UCSD-AML1 (cell line): ENCODE measurements around the gene KAT2B.
"Not testable (repeated sequence)": the region's sequence is repeated elsewhere in the genome, so short reads cannot be mapped to it uniquely, and the experiment has no call there.

ENCODE experiments used
- DNase-seq: peaks from one replicate; lab custom pipeline; 2025; ENCODE audit not compliant: unreplicated experiment; lab: John Stamatoyannopoulos, UW

KAT2B gene

GRCh38 chr3:20039765-20040547, at the start of gene KAT2B:
KAT2B (plus strand) TSS chr3:20040446; CDS start chr3:20040478, 32 bp downstream.
- DNase-seq = peak; percentile 88

DNA sequence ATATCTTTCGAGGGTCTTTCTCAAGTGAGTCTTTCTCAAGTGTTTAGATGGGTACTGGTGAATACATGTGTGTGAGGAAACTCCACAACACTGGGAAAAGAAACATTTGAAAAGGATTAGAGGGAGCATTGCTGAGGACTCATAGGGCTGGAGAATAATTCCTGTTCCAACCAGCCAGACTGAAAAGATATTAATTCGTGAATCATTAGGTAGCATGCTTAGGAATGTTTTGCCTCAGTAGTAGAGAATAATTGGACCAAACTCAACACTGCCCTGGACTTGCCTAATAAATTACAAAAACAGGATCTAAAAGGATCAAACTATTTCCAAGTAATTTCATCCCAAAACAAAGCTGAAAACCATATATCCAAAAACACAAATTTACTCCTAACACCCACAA, 45.5 kb upstream of the KAT2B start:
- no peak for DNase-seq

- no peak for DNase-seq
These were observed 42.7 kb upstream of the KAT2B start for GRCh38 chr3:19997502-19997901.

DNA sequence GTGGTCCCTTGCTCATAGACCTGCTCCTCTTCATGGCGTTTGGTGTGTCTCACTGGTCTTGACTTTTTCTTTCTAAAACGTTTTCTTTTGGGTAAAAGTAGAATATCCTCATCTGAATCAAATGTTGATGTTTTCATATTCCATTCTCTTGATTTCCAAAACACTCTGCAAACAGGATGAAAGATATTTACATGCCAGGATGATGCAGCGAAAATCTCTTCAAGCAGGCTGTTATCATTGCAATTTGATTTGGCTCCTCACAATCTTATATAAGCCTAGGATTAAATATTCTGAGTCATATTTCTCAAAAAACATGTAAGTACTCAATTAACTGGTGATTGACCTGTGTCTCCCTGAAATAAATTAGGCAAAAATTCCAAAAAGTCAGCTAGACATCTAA, 38.3 kb upstream of the KAT2B start:
- DNase-seq = no peak

DNA sequence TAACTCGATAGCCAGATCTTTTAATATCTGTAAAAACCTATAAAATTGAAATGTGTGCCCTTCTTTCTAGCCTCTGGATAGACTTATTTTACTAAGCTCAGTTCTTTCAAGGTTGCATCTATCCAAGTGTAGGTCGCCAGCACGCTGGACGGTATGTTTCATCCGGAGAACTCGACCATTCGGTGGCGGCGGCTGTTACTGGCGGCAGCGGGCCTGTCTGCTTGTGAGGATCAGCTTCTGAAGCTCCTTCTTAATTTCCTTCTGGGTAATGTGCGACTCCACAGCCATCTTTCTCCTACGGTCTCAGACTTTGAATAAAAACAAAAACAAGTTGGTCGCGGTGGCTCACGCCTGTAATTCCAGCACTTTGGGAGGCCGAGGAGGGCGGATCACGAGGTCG, 32.3 kb upstream of the KAT2B start:
- no peak for DNase-seq

DNA sequence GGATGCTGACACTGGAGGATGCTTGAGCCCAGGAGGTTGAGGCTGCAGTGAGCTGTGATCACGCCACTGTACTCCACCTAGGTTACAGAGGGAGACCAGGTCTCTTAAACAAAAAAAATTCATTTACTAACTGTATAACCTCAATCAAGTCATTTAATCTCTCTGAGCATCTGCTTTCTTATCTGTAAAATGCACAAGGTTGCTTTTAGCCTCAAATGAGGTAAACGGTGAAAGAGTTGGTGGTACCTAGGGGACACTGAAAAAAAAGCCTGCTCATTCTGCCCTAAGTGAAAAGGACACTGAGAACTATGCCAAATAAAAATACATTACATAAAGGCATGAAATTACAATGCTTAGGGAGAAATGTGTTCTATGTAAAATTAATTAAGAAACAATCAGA, 31.6 kb upstream of the KAT2B start:
- no peak for DNase-seq

DNA sequence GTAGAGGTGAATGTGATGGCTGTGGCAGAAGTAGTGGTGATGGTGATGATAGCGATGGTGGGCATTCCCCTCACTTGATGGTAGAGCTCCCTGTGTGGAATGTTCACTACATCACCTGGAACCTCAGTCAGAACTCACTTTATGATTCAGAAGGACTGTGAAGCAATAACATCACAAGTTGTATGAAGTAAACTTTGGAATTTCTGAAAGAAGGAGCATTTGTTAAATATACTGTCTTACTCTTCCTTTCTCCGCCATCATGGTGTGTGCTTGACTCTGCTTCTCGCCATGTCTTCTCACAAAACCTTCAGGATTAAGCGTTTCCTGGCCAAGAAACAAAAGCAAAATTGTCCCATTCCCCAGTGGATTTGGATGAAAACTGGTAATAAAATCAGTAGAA, 28.1 kb upstream of the KAT2B start, which contains the start of gene PP2D1:
TSS of gene PP2D1 (minus strand) at position 101 of the 400 bp plus-strand sequence. CDS start 192 bp downstream, outside the sequence.
- DNase-seq = no peak

GRCh38 chr3:20013396-20013795, 26.9 kb upstream of the KAT2B start:
- DNase-seq = no peak

- peak; percentile 9 for DNase-seq
These were observed 24.7 kb upstream of the KAT2B start for GRCh38 chr3:20015525-20015924.

GRCh38 chr3:20016076-20016475, 24.2 kb upstream of the KAT2B start:
- DNase-seq = not testable (repeated sequence)

DNA sequence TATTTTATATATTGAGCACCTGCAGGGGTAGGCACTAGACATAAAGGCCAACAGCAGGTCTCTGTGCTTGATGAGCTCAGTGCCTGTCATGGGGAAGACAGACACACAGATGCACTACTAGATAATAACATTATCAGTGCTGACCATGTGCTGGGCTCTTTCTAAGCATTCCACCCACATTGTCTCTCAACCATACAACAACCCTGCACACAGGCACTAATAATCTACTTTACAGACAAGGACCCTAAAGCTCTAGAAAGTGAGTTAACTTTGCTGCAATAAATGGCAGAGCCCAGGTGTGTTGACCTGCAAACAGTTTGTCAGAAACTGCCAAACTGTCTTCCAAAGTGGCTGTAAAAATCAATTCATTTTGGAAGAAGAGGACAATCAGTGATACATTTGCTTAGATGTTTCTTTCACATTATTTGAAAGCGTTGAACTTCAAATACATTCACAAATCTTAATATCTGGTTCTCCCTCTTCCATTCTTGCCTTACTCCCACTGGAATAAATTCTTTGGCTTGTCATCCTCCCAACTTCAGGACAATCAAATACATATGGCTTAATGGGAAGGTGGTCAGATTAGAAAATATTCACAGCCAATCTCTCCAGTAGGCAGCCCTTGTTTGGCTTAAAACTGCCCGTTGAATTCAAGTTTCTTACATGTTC, 17.2 kb upstream of the KAT2B start:
- no peak for DNase-seq

GRCh38 chr3:20023623-20024405, 16.4 kb upstream of the KAT2B start:
- peak; percentile 26 for DNase-seq

- no peak for DNase-seq
These were observed 13.1 kb upstream of the KAT2B start for GRCh38 chr3:20027136-20027535.

DNA sequence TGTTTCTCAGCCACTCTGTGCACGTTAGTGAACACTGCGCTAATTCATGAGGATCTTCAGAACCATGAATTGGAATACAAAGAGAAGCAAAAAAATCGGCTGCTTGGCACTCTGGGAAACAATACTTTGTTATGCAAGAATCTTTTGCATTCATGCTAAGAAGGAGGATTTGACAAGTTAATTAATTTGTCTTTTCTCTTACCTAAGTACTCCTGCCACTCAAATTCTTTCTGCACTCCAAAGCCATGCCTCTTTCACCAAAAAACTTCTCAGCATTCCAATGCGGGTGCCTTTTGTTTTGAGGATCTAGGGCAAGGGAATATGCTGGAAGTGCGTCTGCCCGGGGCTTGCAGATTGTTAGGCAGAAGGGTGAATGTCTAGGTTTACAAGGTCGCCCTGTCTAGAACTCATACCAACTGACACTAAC, 11.3 kb upstream of the KAT2B start:
- DNase-seq = no peak

DNA sequence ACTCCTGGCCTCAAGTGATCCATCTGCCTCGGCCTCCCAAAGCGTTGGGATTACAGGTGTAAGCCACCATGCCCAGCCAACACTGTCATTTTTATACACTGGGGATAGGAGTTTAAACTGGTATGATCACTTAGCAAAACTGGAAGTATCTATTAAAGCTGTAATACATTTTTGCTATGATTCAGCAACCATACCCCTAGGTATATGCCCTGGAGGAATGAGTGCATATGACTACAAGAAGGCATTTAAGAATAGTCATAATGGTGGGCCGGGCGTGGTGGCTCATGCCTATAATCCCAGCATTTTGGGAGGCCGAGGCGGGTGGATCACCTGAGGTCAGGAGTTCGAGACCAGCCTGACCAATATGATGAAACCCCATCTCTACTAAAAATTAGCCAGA, 8.3 kb upstream of the KAT2B start:
- DNase-seq = not testable (repeated sequence)

DNA sequence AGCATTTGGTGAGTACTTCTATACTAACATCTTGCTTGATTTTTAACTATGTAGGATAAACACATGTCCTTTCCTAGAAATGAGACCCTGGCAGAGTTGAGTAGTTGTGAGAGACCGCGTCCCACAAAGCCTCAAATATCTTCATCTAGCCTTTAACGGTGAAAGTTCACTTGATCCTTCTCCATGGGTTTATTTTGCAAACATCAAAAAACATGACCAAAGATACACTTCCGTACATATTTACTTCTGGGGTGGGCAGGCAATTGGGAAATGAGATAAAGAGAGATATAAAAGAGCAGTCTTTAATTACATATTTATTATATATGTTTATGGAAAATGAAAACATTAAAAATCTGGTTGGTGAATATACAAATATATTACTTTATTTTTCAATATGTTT, 5.2 kb upstream of the KAT2B start:
- DNase-seq = no peak

DNA sequence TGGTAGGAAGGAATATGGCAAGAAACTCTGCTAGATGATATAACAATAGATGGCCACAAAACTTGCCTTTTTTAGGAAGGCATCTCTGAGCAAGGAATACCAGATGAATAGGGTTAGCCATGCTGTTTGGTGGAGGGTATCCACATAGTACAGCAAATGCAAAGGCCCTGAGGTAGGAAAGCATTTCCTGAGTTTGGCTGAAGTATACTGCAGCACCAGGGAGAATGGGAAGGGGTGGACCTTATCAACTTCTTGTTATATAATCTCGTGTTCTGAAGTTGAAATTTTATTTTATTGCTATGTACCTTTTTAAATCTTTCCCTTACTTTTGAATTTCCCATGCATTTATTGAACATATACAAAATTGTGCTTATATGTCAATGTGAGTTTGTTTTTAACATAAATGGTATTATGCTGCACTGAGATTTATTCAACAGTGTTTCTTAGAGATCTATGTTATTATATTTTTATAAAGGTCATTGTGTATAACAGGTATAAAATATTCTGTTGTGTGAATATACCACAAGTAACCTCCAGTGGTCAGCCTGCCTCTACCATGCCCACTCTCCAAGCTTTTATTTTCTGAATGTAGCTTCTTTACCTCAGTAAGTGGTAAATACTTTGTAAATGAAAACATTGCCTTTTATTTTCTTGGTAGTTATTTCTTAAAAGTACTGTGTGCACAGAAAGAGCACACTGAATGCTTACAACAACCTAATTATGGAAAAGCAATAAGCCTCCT, 2.8 kb upstream of the KAT2B start:
- DNase-seq = no peak

DNA sequence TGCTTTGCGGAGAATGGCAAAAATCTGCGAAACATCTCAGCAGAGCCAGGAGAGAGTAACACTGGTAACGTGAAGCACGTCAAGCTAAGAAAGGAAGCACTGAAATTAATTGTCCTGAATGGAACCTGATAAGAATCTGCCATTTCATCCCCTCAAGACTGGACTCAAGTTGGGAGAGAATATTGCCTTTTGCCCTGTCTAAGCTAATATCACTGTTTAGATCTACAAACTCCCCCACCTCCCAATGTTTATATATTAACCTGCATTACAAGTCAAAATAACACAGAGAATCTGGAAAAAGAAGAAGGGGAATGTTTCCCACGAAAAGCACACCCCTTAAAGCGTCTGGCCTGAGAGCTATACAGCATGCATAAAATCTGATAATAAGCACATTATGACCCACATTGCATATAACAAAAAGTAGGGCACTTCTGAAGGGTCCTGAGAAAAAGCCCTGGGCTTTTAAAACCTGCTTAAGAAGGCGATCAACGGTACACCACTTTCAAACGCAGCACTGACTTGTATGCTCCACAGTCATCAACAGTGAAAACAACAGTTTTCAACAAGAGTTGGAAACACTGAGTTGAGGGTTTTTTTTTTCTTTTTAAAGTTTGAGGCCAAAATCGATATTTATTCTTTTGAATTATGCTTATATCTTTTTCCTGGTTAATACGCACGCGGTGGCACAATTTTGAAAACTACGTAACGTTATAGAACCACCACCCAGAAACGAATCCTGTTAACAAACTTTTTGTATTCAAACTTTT, 1.4 kb upstream of the KAT2B start:
- DNase-seq = no peak

DNA sequence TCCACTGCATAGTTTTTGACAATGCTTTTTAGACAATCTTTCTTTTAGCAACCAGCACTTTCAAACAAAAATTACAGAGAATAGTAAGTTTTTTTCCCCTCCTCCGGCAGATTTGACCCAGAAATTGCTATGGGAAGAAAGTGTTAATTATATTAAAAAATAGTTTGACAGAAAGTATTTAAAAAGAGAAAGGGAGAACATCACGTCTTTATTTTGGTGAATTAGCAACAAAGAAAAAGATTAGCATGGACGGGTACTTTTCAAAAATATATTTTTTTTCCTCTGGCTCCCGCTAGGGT, 831 bp upstream of the KAT2B start:
- DNase-seq = no peak

- DNase-seq = peak; percentile 86
These were observed 426 bp downstream of the KAT2B start for GRCh38 chr3:20040548-20041196.
